GM12878 (cell line): Measurements from ENCODE around the gene MOB2. TPM values are rescaled to one million over a fixed set of nuclear protein-coding genes. Genes with fewer than 3 reads are reported as not detected.

ENCODE experiments used
- ATAC-seq: fragments of 200-7000 bp; cut with Tn5 transposase; 3 replicates; pipeline ENCODE4 v1.9.1; 2020; ENCODE audit warnings: mild to moderate bottlenecking, moderate library complexity
- BruUV-seq: library from RNA; stranded (reverse); fragments of 400-500 nt; replicated peaks from 2 replicates; lab custom pipeline; 2021; lab: Mats Ljungman, UMichigan
- CTCF ChIA-PET: fragments of 300-600 bp; sonication (Branson Sonifier 250); formaldehyde crosslinking; extraction: SDS; loops from one replicate; lab custom pipeline; 2021; ENCODE audit warnings: inconsistent platforms; lab: Yijun Ruan, JAX
- POLR2A ChIA-PET: fragments of 350-600 bp; formaldehyde crosslinking; extraction: SDS; loops from one replicate; lab custom pipeline; 2021; ENCODE audit warnings: inconsistent platforms; lab: Charles Lee
- RAD21 ChIA-PET: fragments of 300-600 bp; sonication (Branson Sonifier 250); formaldehyde crosslinking; loops from one replicate; lab custom pipeline; 2023; ENCODE audit warnings: antibody characterized with exemption; ENCODE audit not compliant: unreplicated experiment; lab: Charles Lee
- SMC1A ChIA-PET: fragments of 300-600 bp; sonication (Branson Sonifier 250); formaldehyde crosslinking; loops from one replicate; lab custom pipeline; 2023; ENCODE audit not compliant: unreplicated experiment, uncharacterized antibody; lab: Charles Lee
- DNase-seq: peaks from one replicate; pipeline ENCODE4 v3.0.0-alpha.2; 2011; ENCODE audit warnings: low read depth, low spot score
- FAIRE-seq: peaks from 3 replicates; lab custom pipeline; 2011; peaks lifted over from hg19 to GRCh38; lab: Jason Lieb, UNC
- H2AFZ ChIP-seq: 2 replicates; pipeline ENCODE4 v1.6.0; 2011; ENCODE audit warnings: low read depth, low read length, control low read depth; ENCODE audit not compliant: control insufficient read depth
- H3K27ac ChIP-seq: 2 replicates; pipeline ENCODE4 v1.5.1; 2011; ENCODE audit warnings: control low read depth; ENCODE audit not compliant: control insufficient read depth, insufficient read depth
- H3K27me3 ChIP-seq, 2 experiments: replicated peaks in 1 of 2; 2 replicates each; pipeline versions ENCODE4 v1.6.0 to v1.6.1; 2011; ENCODE audit warnings: low read length in 1 of 2; ENCODE audit not compliant: control insufficient read depth in 2 of 2, insufficient read depth in 2 of 2
- H3K36me3 ChIP-seq, 2 experiments: 2 replicates each; pipeline ENCODE4 v1.5.1; 2011; ENCODE audit warnings: low read length in 1 of 2; ENCODE audit not compliant: control insufficient read depth in 2 of 2, insufficient read depth in 2 of 2
- H3K4me1 ChIP-seq: 2 replicates; pipeline ENCODE4 v1.6.1; 2011; ENCODE audit warnings: mild to moderate bottlenecking, low read length, moderate library complexity, mixed read lengths; ENCODE audit not compliant: control insufficient read depth, insufficient read depth
- H3K4me2 ChIP-seq: 2 replicates; pipeline ENCODE4 v1.6.0; 2011; ENCODE audit warnings: control low read depth; ENCODE audit not compliant: control insufficient read depth, insufficient read depth
- H3K4me3 ChIP-seq: fragments of 200-600 bp; sonication (generic); 2 replicates; pipeline ENCODE4 v1.5.1; 2016
- H3K79me2 ChIP-seq: 2 replicates; pipeline ENCODE4 v1.6.0; 2011; ENCODE audit warnings: low read length; ENCODE audit not compliant: control insufficient read depth, insufficient read depth
- H3K9ac ChIP-seq: 2 replicates; pipeline ENCODE4 v1.8.0; 2011; ENCODE audit warnings: low read length, control low read depth, mixed read lengths; ENCODE audit not compliant: control insufficient read depth, insufficient read depth
- H3K9me3 ChIP-seq: replicated peaks from 3 replicates; pipeline ENCODE4 v1.5.1; 2011; ENCODE audit warnings: mild to moderate bottlenecking, low read length; ENCODE audit not compliant: control insufficient read depth, insufficient read depth
- H4K20me1 ChIP-seq: 2 replicates; pipeline ENCODE4 v1.6.0; 2011; ENCODE audit not compliant: control insufficient read depth, insufficient read depth
- CHD4 ChIP-seq: fragments of 200-600 bp; sonication (generic); IDR thresholded peaks from 2 replicates; pipeline ENCODE4 v1.6.1; 2016; ENCODE audit warnings: mild to moderate bottlenecking
- CUX1 ChIP-seq: IDR thresholded peaks from 2 replicates; pipeline ENCODE4 v1.6.1; 2012; ENCODE audit warnings: improper control_type of control experiment, low read depth, low read length; ENCODE audit not compliant: insufficient replicate concordance
- E4F1 ChIP-seq: fragments of 450-650 bp; IDR thresholded peaks from 2 replicates; pipeline ENCODE4 v1.6.1; 2018; ENCODE audit warnings: borderline replicate concordance, mild to moderate bottlenecking; ENCODE audit not compliant: partially characterized antibody
- LARP7 ChIP-seq: fragments of 450-650 bp; IDR thresholded peaks from 2 replicates; pipeline ENCODE4 v1.6.1; 2017; ENCODE audit warnings: mild to moderate bottlenecking
- NFIC ChIP-seq: IDR thresholded peaks from 2 replicates; pipeline ENCODE4 v1.6.1; 2012; ENCODE audit warnings: low read depth, mild to moderate bottlenecking, inconsistent platforms, low read length, moderate library complexity
- RELA ChIP-seq: fragments of 450-650 bp; IDR thresholded peaks from 2 replicates; pipeline ENCODE4 v1.8.0; 2014; ENCODE audit warnings: borderline replicate concordance; ENCODE audit not compliant: partially characterized antibody
- TBL1XR1 ChIP-seq: IDR thresholded peaks from 2 replicates; pipeline ENCODE4 v1.6.1; 2012; ENCODE audit warnings: low read depth, low read length, improper control_type of control experiment
- TCF3 ChIP-seq: IDR thresholded peaks from 2 replicates; pipeline ENCODE4 v1.6.1; 2012; ENCODE audit warnings: low read depth, mild to moderate bottlenecking, low read length, borderline replicate concordance; ENCODE audit not compliant: insufficient read depth
- ZBTB11 ChIP-seq: fragments of 450-650 bp; formaldehyde crosslinking; IDR thresholded peaks from 2 replicates; pipeline ENCODE4 v1.5.0; 2022; ENCODE audit warnings: mild to moderate bottlenecking, missing genetic modification characterization
- WGBS: methylation state at CpG from one replicate; pipeline ENCODE4 v1.1.6; 2016; ENCODE audit warnings: low lambda C conversion rate; ENCODE audit not compliant: insufficient replicate concordance, insufficient coverage; ENCODE audit errors: missing lambda C conversion rate; 5-methylcytosine and 5-hydroxymethylcytosine counted together
- in situ Hi-C: fragments of 300-500 bp; cut with MboI; formaldehyde crosslinking; loops from 9 replicates; pipeline ENCODE4 v1.14.3; 2018; ENCODE audit warnings: mixed read lengths
- intact Hi-C: fragments of 100-400 bp; cut with micrococcal nuclease; formaldehyde crosslinking; loops from one replicate; pipeline ENCODE4 v1.14.2; 2022; ENCODE audit not compliant: unreplicated experiment
- polyA plus RNA-seq, 11 experiments: library from polyadenylated mRNA; depleted of rRNA in 4 of 11; unstranded in 6 of 11; stranded (reverse) in 5 of 11; fragments of >200 nt; fragmentation: Nextera tagmentation in 4 of 11; fragmentation: Illumina TruSeq in 1 of 11; extraction: Ambion mirVana in 4 of 11; extraction: Trizol in 1 of 11; gene quantifications; 1 replicate in 1 of 11; 2 replicates in 10 of 11; pipeline versions ENCODE4 v1.2.1 to v1.2.3, GENCODE V29; 2011 to 2016; ENCODE audit warnings: inconsistent platforms in 2 of 11, missing spikeins in 2 of 11, low read depth in 1 of 11
- total RNA-seq, 4 experiments: library from RNA; depleted of rRNA in 3 of 4; stranded (reverse); fragments of >200 nt in 3 of 4; fragmentation: Illumina TruSeq in 1 of 4; extraction: Trizol in 1 of 4; gene quantifications; 2 replicates each; pipeline versions ENCODE4 v1.2.1 to v1.2.3, GENCODE V29; 2013 to 2021

The MOB2 gene
- total and polyA plus RNA-seq, 10 of the 15 experiments (the other 5 are each of a cell fraction or from before 2014, with no cell fraction given) = 0.10 to 34.6 (median 15.5) TPM

- TF ChIP-seq E4F1 = no peak
Measured at GRCh38 chr11:1507381-1508140, 21.0 kb upstream of the MOB2 start (continued).

- no peak overlapping the region for H3K27ac ChIP-seq
- 0 out of 2 replicates have a peak, but pooled peaks cover 3% of the 10 kb centered on the region for H4K20me1 ChIP-seq
- BruUV-seq = no TSS peak
- DNase-seq = no peak
- no peaks in the 10 kb centered on the region; the same call in 2 of the 3 replicates for H3K9me3 ChIP-seq
- intact Hi-C loops = no loop called here
- H3K4me2 ChIP-seq = no peak overlapping the region
- no peak overlapping the region for H2AFZ ChIP-seq
- FAIRE-seq = no peak
- no peaks in the 10 kb centered on the region for H3K36me3 ChIP-seq
- WGBS = 52% methylated on average over 9 of the region's 9 CpGs
- ChIA-PET SMC1A (no interaction called here), POLR2A (no interaction called here), RAD21 (no interaction called here), CTCF (no interaction called here)
- H3K4me3 ChIP-seq = no peak overlapping the region
- ATAC-seq = no peak
- no peaks in the 10 kb centered on the region for H3K4me1 ChIP-seq
- H3K27me3 ChIP-seq = no peaks in the 10 kb centered on the region
- H3K79me2 ChIP-seq = no peaks in the 10 kb centered on the region; the same call in none of the 2 replicates
- no peak overlapping the region for H3K9ac ChIP-seq
- in situ Hi-C loops = no loop called here
- TF ChIP-seq TCF3 (no peak), CUX1 (no peak), ZBTB11 (CRISPR knock-in tag) (no peak), LARP7 (no peak), NFIC (no peak), CHD4 (no peak), RELA (no peak), TBL1XR1 (no peak)
Measured at GRCh38 chr11:1506981-1507380, 20.4 kb upstream of the MOB2 start.
